Measurements from ENCODE around the gene TC2N.
"Not testable (repeated sequence)": the region's sequence is repeated elsewhere in the genome, so short reads cannot be mapped to it uniquely, and the experiment has no call there.

The TC2N gene

GRCh38 chr14:91742621-91743304, 124.6 kb downstream of the TC2N start:
- Histone ChIP-seq H3K4me1 (ENCODE audit: control insufficient read depth, insufficient read depth, low read length) (no peaks in the 10 kb centered on the region), H3K9ac (ENCODE audit: low read length in 2 of 2) (no peak overlapping the region)

GRCh38 chr14:91739867-91740266, 127.5 kb downstream of the TC2N start:
- H3K27ac ChIP-seq (ENCODE audit: low read length); H3K4me3 ChIP-seq (ENCODE audit: low read length in 2 of 2); H3K9me3 ChIP-seq (ENCODE audit: control insufficient read depth in 2 of 2, low read length in 2 of 2); H3K36me3 ChIP-seq (ENCODE audit: control insufficient read depth in 2 of 2, insufficient read depth in 2 of 2, low read length in 2 of 2); H3K4me1 ChIP-seq (ENCODE audit: control insufficient read depth, insufficient read depth, low read length); H3K27me3 ChIP-seq (ENCODE audit: control insufficient read depth in 1 of 2, insufficient read depth in 2 of 2, low read length in 2 of 2); H3K9ac ChIP-seq (ENCODE audit: low read length in 2 of 2): not testable (repeated sequence)

More at GRCh38 chr14:91742621-91743304, 124.6 kb downstream of the TC2N start:
- H3K9me3 ChIP-seq (ENCODE audit: control insufficient read depth in 2 of 2, low read length in 2 of 2): no peaks in the 10 kb centered on the region
- no peaks in the 10 kb centered on the region for H3K36me3 ChIP-seq (ENCODE audit: control insufficient read depth in 2 of 2, insufficient read depth in 2 of 2, low read length in 2 of 2)
- H3K27ac ChIP-seq (ENCODE audit: low read length): no peak overlapping the region
- H3K27me3 ChIP-seq (ENCODE audit: control insufficient read depth in 1 of 2, insufficient read depth in 2 of 2, low read length in 2 of 2): no peaks in the 10 kb centered on the region
- no peak overlapping the region for H3K4me3 ChIP-seq (ENCODE audit: low read length in 2 of 2)

GRCh38 chr14:91737619-91738018, 129.7 kb downstream of the TC2N start:
- Histone ChIP-seq H3K9ac (ENCODE audit: low read length in 2 of 2) (no peak overlapping the region), H3K4me3 (ENCODE audit: low read length in 2 of 2) (no peak overlapping the region), H3K36me3 (ENCODE audit: control insufficient read depth in 2 of 2, insufficient read depth in 2 of 2, low read length in 2 of 2) (no peaks in the 10 kb centered on the region), H3K4me1 (ENCODE audit: control insufficient read depth, insufficient read depth, low read length) (no peaks in the 10 kb centered on the region), H3K27me3 (ENCODE audit: control insufficient read depth in 1 of 2, insufficient read depth in 2 of 2, low read length in 2 of 2) (no peaks in the 10 kb centered on the region), H3K27ac (ENCODE audit: low read length) (no peak overlapping the region), H3K9me3 (ENCODE audit: control insufficient read depth in 2 of 2, low read length in 2 of 2) (no peaks in the 10 kb centered on the region)

GRCh38 chr14:91732859-91733477, 134.4 kb downstream of the TC2N start:
- Histone ChIP-seq H3K9ac (ENCODE audit: low read length in 2 of 2) (no peak overlapping the region), H3K27ac (ENCODE audit: low read length) (no peak overlapping the region)

GRCh38 chr14:91732439-91732838, 134.9 kb downstream of the TC2N start:
- H3K36me3 ChIP-seq (ENCODE audit: control insufficient read depth in 2 of 2, insufficient read depth in 2 of 2, low read length in 2 of 2): no peaks in the 10 kb centered on the region
- H3K27me3 ChIP-seq (ENCODE audit: control insufficient read depth in 1 of 2, insufficient read depth in 2 of 2, low read length in 2 of 2): no peaks in the 10 kb centered on the region
- H3K27ac ChIP-seq (ENCODE audit: low read length): no peak overlapping the region
- H3K9ac ChIP-seq (ENCODE audit: low read length in 2 of 2): no peak overlapping the region
- H3K4me1 ChIP-seq (ENCODE audit: control insufficient read depth, insufficient read depth, low read length): no peaks in the 10 kb centered on the region
- H3K4me3 ChIP-seq (ENCODE audit: low read length in 2 of 2): no peak overlapping the region
- no peaks in the 10 kb centered on the region for H3K9me3 ChIP-seq (ENCODE audit: control insufficient read depth in 2 of 2, low read length in 2 of 2)

More at GRCh38 chr14:91732859-91733477, 134.4 kb downstream of the TC2N start:
- no peaks in the 10 kb centered on the region for H3K27me3 ChIP-seq (ENCODE audit: control insufficient read depth in 1 of 2, insufficient read depth in 2 of 2, low read length in 2 of 2)
- no peaks in the 10 kb centered on the region for H3K9me3 ChIP-seq (ENCODE audit: control insufficient read depth in 2 of 2, low read length in 2 of 2)
- H3K4me3 ChIP-seq (ENCODE audit: low read length in 2 of 2): no peak overlapping the region
- no peaks in the 10 kb centered on the region for H3K4me1 ChIP-seq (ENCODE audit: control insufficient read depth, insufficient read depth, low read length)
- H3K36me3 ChIP-seq (ENCODE audit: control insufficient read depth in 2 of 2, insufficient read depth in 2 of 2, low read length in 2 of 2): no peaks in the 10 kb centered on the region

GRCh38 chr14:91731986-91732385, 135.3 kb downstream of the TC2N start, which contains the start of gene CATSPERB:
CATSPERB (minus strand) TSS chr14:91732086; CDS start chr14:91729479, 2,607 bp downstream.
- H3K4me1 ChIP-seq (ENCODE audit: control insufficient read depth, insufficient read depth, low read length): no peaks in the 10 kb centered on the region
- H3K9ac ChIP-seq (ENCODE audit: low read length in 2 of 2): no peak within 1 kb of the TSS
- no peaks in the 10 kb centered on the region for H3K9me3 ChIP-seq (ENCODE audit: control insufficient read depth in 2 of 2, low read length in 2 of 2)
- H3K27ac ChIP-seq (ENCODE audit: low read length): no peak within 1 kb of the TSS
- H3K27me3 ChIP-seq (ENCODE audit: control insufficient read depth in 1 of 2, insufficient read depth in 2 of 2, low read length in 2 of 2): no peaks in the 10 kb centered on the region
- no peak within 1 kb of the TSS for H3K4me3 ChIP-seq (ENCODE audit: low read length in 2 of 2)
- H3K36me3 ChIP-seq (ENCODE audit: control insufficient read depth in 2 of 2, insufficient read depth in 2 of 2, low read length in 2 of 2): no peaks in the 10 kb centered on the region

- Histone ChIP-seq H3K36me3 (ENCODE audit: control insufficient read depth in 2 of 2, insufficient read depth in 2 of 2, low read length in 2 of 2) (no peaks in the 10 kb centered on the region), H3K4me1 (ENCODE audit: control insufficient read depth, insufficient read depth, low read length) (no peaks in the 10 kb centered on the region), H3K27me3 (ENCODE audit: control insufficient read depth in 1 of 2, insufficient read depth in 2 of 2, low read length in 2 of 2) (no peaks in the 10 kb centered on the region), H3K9me3 (ENCODE audit: control insufficient read depth in 2 of 2, low read length in 2 of 2) (no peaks in the 10 kb centered on the region), H3K4me3 (ENCODE audit: low read length in 2 of 2) (no peak overlapping the region), H3K27ac (ENCODE audit: low read length) (no peak overlapping the region), H3K9ac (ENCODE audit: low read length in 2 of 2) (no peak overlapping the region)
Measured at GRCh38 chr14:91731018-91731417, 136.3 kb downstream of the TC2N start.

GRCh38 chr14:91729756-91730155, 137.6 kb downstream of the TC2N start:
- Histone ChIP-seq H3K9ac (ENCODE audit: low read length in 2 of 2) (no peak overlapping the region), H3K27ac (ENCODE audit: low read length) (no peak overlapping the region), H3K4me1 (ENCODE audit: control insufficient read depth, insufficient read depth, low read length) (no peaks in the 10 kb centered on the region), H3K27me3 (ENCODE audit: control insufficient read depth in 1 of 2, insufficient read depth in 2 of 2, low read length in 2 of 2) (no peaks in the 10 kb centered on the region), H3K4me3 (ENCODE audit: low read length in 2 of 2) (no peak overlapping the region), H3K9me3 (ENCODE audit: control insufficient read depth in 2 of 2, low read length in 2 of 2) (no peaks in the 10 kb centered on the region), H3K36me3 (ENCODE audit: control insufficient read depth in 2 of 2, insufficient read depth in 2 of 2, low read length in 2 of 2) (no peaks in the 10 kb centered on the region)

Data from stomach smooth muscle (tissue), 2 donors.